Omental fat pad (tissue), 4 donors: ENCODE measurements around the gene PHF13. TPM values are rescaled to one million over a fixed set of nuclear protein-coding genes. Genes with fewer than 3 reads are reported as not detected.

ENCODE experiments used
- ATAC-seq: fragments of 150-250 bp; one replicate; pipeline ENCODE4 v1.9.1; 2016; ENCODE audit warnings: mild to moderate bottlenecking, moderate library complexity; ENCODE audit not compliant: low FRiP score
- DNase-seq: peaks from one replicate; pipeline ENCODE4 v3.0.0-alpha.2; 2019; ENCODE audit warnings: low spot score
- total RNA-seq, 4 donors: library from RNA; depleted of rRNA; stranded (reverse); fragments of >200 nt; gene quantifications; one replicate each; pipeline ENCODE4 v1.1.0, GENCODE V29; 2016
- TF ChIP-seq, protein P1 (sequence below), 3 donors: fragments of 450-650 bp; IDR thresholded peaks; one replicate each; pipeline ENCODE4 v1.5.1; 2016 to 2017; ENCODE audit warnings: antibody characterized with exemption in 3 of 3, mild to moderate bottlenecking in 3 of 3, moderate library complexity in 2 of 3

PHF13 gene
- total RNA-seq, 4 donors from 2014 or later = 8.6 to 15.1 (median 14.7) TPM

DNA sequence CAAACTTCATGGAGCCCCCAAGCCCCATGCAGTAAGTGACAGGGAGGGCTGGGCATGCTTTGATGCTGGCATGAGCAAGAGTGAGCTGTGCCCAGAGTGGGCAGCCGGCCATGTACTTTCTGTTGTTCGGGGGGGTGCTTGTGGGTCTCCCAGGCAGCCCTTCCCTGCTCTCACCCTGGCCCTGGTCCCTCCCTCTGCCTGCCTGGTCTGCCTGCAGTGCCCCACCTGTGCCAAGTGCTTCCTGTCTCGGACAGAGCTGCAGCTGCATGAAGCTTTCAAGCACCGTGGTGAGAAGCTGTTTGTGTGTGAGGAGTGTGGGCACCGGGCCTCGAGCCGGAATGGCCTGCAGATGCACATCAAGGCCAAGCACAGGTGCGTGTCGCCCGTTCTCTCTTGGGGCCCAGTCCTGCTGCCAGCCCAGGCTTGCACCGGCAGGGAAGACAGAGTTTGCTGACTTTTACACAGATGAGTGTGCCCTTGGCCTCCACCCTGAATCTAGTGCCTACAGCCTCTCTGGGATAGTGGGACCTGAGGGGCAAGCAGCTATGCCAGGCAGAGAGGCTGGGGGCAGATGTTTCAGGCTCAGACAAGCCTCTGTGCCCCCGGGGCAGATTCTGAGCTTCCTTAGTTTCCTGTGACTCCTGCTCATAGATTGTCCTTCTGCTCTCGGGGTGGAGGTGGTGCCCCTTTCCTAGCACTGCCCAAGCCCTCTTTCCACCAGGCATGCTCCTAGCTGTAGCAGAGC, 26.1 kb upstream of the PHF13 start:
- no peak for DNase-seq
- TF ChIP-seq, protein P1, sequence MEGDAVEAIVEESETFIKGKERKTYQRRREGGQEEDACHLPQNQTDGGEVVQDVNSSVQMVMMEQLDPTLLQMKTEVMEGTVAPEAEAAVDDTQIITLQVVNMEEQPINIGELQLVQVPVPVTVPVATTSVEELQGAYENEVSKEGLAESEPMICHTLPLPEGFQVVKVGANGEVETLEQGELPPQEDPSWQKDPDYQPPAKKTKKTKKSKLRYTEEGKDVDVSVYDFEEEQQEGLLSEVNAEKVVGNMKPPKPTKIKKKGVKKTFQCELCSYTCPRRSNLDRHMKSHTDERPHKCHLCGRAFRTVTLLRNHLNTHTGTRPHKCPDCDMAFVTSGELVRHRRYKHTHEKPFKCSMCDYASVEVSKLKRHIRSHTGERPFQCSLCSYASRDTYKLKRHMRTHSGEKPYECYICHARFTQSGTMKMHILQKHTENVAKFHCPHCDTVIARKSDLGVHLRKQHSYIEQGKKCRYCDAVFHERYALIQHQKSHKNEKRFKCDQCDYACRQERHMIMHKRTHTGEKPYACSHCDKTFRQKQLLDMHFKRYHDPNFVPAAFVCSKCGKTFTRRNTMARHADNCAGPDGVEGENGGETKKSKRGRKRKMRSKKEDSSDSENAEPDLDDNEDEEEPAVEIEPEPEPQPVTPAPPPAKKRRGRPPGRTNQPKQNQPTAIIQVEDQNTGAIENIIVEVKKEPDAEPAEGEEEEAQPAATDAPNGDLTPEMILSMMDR (IDR thresholded peaks at IDR 0.05) = no peak
- no peak for ATAC-seq

DNA sequence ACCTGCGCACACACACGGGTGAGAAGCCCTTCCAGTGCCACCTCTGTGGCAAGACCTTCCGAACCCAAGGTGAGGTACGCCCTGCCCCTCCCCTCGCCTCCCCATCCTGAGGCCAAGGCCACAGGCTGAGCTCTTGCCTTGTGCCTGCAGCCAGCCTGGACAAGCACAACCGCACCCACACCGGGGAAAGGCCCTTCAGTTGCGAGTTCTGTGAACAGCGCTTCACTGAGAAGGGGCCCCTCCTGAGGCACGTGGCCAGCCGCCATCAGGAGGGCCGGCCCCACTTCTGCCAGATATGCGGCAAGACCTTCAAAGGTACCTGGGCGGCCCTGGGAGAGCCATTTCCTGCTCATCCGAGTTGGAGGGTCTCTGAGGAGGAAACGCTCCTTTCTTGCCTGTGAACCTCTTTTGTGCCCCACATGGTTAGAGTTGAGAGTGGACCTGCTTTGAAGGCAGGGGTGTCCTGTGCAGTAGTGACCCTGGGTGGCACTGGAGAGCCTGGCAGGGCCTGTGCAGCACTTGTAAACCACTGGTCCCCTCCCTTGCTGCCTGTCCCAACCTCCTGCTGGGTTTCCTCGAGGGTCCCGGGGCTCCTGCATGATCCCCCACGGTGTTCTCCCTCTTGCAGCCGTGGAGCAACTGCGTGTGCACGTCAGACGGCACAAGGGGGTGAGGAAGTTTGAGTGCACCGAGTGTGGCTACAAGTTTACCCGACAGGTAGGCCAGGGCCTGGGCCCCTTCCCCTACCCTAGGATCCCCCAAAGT, 25.2 kb upstream of the PHF13 start:
- ATAC-seq = no peak
- TF ChIP-seq, protein P1 (IDR thresholded peaks at IDR 0.05) = no peak
- no peak for DNase-seq

DNA sequence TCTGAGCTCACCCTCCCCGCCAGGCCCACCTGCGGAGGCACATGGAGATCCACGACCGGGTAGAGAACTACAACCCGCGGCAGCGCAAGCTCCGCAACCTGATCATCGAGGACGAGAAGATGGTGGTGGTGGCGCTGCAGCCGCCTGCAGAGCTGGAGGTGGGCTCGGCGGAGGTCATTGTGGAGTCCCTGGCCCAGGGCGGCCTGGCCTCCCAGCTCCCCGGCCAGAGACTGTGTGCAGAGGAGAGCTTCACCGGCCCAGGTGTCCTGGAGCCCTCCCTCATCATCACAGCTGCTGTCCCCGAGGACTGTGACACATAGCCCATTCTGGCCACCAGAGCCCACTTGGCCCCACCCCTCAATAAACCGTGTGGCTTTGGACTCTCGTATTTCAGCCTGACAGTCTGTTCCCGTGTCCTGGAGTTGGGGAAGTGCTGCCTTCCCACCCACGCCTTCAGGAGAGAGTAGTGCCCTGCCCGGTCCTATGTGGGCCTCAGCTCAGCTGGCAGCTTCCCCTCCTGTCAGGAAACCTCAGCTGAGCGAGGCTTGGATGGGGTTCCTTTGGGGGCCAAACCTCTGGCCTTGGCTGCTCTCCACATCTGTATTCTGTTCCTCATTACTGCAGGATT, 24.5 kb upstream of the PHF13 start:
- TF ChIP-seq, protein P1 (IDR thresholded peaks at IDR 0.05) = no peak
- ATAC-seq (no peak), DNase-seq (no peak)

DNA sequence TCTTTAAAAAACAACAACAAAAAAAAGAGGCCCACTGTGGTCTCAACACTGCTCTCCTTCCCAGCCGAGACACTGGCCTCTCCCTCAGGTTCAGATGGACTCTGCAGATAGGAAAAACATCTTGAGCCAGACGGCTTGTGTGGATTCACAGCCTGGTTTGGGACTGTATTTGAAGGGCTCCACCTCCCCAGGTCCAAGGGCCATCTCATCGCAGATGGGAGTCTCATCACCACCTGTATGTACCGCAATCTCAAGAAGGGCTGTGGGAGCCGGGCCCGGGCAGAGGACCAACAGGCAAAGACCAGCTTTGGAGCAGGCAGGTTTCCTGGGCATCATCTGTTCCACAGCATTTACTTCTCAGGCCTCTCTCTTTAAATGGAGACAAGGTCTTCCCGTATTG, 23.5 kb upstream of the PHF13 start:
- no peak for ATAC-seq
- no peak for DNase-seq
- TF ChIP-seq, protein P1 (IDR thresholded peaks at IDR 0.05) = no peak

DNA sequence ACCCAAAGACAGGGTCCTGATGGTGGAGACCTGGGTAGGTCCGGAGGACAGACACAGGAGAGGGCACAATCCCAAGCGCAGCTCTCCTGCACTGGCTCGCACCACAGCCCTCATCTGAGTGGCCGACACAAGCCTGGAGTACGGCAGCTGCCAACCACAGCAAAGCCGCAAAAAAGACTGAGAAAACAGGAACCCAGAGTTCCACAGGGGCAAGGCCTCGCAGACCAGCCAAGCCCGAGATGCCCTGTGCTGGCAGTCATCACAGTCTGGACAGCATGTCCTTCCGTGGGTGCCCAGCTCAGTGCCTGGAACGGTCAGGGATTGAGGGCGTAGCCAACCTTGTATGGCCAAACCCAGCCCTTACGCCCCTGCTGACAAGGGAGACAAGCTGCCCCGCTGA, 22.3 kb upstream of the PHF13 start:
- TF ChIP-seq, protein P1 (IDR thresholded peaks at IDR 0.05) = no peak
- peak; percentile 30 for ATAC-seq
- DNase-seq = no peak

DNA sequence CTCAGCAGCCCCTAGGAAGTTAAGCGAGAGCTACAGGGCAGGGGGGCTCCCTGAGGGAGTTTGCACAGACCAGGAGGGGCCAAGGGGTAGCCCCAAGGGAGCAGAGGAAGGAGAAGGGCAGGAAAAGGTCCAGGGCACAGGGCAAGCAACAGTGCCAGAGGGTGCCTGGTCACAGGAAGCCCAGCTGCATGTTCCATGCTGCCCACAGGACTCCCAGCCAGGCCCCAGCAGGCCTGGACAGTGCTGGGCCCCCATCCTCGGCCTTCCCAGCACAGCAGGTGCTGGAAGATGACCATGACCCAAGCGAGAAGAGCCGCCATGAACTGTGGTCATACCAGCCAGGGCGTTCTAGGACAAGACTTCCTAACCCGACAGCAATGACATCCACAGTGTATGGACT, 21.9 kb upstream of the PHF13 start:
- TF ChIP-seq, protein P1 (IDR thresholded peaks at IDR 0.05) = no peak
- no peak for DNase-seq
- ATAC-seq = no peak
